CD4-positive, alpha-beta T cell treated with Interleukin-6 at 100 ng/mL for 8 hours (primary cell): Measurements from ENCODE around the gene CPNE7.

Source experiments
- DNase-seq: peaks from one replicate; pipeline ENCODE4 v3.0.0-alpha.2; 2020; ENCODE audit warnings: mixed read lengths, low spot score

Gene CPNE7

GRCh38 chr16:89605186-89605970 is 29.8 kb downstream of the CPNE7 start:
- no peak for DNase-seq

DNA sequence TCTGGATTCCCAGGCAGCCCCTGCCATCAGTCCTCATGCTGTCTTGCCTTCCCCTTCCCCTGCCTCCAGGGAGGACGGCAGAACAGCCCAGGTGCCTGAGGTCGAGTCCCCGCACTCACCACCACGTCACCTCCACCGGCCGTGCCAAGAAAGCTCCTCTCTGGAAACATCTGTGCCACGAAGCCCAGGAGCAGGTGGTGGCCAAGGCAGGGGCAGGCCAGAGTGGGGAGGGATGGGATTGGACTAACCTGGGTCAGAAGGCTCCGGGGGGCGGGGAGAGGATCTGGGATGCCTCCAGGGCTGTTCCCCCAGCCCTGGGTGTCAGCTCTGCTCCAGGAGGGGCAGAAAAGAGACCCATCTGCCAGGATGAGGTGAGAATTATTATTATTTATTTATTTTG is 30.4 kb downstream of the CPNE7 start:
- DNase-seq = no peak

- DNase-seq = no peak
These were observed 31.9 kb downstream of the CPNE7 start for GRCh38 chr16:89607453-89607852.

- no peak for DNase-seq
These were observed 32.6 kb downstream of the CPNE7 start for GRCh38 chr16:89607937-89608740.

GRCh38 chr16:89610108-89610453 is 34.5 kb downstream of the CPNE7 start:
- no peak for DNase-seq

DNA sequence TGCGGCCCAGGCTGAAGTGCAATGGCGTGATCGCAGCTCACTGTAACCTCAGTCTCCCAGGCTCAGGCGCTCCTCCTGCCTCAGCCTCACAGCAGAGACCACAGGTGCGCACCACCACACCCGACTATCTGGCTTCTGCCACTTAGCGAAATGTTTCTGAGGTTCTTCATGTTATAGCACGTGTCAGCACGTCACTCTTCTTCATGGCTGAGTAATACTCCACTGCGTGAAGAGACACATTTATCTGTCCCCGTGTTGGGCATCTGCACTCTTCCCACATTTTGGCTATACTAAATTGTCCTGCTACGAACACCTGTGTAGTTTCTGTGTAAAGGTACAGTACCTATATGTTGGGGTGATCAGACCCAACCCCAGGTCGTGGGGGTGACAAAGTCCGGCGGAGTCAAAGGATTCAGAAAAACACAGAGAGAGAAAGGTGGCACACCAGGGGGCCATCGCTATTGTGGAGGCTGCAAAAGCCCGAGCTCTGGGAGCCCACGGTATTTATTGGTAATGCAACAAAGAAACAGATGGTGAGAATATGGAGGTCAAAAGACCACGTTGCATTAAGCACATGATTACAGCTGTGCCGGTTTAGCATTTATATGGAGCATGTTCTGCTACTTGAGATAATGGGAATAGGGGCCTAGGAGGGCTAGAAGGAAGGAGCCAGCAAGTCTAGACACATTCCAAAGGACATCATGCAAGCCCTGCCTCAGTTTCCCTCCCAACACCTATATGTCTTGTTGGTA is 37.0 kb downstream of the CPNE7 start:
- no peak for DNase-seq

DNA sequence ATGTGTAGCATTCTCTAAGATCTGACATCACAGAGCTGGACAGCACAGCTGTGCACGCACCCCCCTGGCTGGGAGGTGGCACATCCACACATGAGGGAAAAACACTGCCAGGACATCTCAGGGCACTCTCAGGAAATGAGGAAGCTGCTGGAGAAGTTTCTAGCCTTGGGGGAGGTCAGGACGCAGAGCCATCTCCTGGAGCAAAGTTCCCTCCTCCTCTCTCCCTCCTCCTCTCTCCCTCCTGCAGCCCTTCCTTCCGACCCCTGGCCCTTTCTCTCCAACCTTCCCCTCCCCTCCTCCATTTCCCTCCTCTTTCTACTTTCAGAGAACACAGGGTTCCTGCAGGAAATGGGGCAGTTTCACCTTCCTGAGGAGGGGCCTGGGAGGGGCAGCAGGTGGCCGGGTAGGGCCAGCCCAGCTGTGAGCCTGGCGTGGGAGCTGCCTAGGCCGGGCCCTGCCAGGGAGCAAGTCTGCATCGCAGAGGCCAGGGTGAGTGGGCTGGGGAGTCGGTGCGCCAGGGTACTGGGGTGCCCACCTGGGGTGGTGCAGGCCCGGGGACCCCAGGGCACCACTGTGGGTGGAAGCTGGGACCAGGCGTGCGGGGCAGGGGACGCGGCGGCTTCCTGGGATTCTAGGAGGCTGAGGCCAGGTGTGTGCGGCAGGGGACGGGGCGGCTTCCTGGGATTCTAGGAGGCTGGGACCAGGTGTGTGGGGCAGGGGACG is 37.8 kb downstream of the CPNE7 start, which contains the start of gene DPEP1:
Gene DPEP1, plus strand, starts transcription at position 412 of the 723 bp plus-strand sequence. CDS start 16,769 bp downstream, outside the sequence.
- no peak for DNase-seq

DNA sequence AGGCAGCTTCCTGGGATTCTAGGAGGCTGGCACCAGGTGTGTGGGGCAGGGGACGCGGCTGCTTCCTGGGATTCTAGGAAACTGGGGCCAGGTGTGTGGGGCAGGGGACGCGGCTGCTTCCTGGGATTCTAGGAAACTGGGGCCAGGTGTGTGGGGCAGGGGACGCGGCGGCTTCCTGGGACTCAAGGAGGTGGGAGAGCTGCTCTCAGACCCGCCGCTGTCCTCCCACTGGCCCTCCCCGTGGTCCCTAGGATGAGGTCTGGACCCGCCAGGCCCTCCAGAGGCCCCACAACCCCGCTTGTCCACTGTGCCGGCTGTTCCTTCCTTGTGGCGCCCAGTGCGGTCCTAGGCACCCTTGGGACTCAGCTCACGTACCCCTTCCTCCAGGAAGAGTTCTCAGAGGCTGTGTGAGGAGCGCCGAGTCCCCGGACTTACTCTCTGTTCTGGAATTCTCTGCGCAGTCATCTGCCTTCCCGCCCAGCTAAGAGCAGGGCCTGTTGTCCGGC is 38.4 kb downstream of the CPNE7 start:
- DNase-seq = no peak

GRCh38 chr16:89615176-89615575 is 39.6 kb downstream of the CPNE7 start:
- no peak for DNase-seq

DNA sequence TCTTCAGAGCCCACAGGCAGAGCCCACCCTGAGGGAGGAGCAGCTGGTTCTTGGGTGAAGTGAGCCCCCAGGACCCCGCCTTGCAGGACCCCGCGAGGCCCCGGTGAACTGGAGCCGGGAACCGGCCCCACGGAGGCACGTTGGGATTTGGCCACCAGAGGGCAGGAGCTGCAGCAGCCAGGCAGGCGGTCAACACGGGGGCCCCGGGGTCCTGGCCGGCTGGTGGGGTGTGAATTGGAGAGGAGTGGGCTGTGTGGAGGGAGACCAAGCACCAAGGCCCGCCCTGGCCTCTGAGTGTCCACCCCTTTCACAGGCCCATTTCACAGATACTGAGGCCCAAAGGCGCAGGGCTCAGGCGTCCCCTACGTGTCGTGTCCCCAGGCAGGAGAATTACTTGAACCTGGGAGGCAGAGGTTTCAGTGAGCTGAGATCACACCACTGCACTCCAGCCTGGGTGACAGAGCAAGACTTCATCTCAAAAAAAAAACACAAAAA is 40.1 kb downstream of the CPNE7 start:
- DNase-seq = no peak

DNA sequence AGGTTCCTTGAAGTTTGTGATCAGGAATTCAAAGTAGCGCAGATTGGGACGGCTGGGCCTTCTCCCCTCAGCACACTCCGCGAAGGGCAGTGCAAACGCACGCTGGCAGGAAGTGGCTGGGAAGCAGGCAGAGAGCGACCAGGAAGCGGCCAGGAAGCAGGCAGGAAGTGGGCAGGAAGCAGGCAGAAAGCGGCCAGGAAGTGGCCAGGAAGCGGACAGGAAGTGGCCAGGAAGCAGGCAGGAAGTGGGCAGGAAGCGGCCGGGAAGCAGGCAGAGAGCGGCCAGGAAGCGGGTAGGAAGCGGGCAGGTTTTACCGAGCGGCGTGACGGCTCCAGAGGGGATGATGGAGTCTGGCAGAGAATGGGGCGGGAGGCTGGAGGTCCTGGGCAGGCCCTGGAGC is 41.1 kb downstream of the CPNE7 start:
- peak; percentile 44 for DNase-seq

- no peak for DNase-seq
These were observed 41.5 kb downstream of the CPNE7 start for GRCh38 chr16:89617036-89617435.

DNA sequence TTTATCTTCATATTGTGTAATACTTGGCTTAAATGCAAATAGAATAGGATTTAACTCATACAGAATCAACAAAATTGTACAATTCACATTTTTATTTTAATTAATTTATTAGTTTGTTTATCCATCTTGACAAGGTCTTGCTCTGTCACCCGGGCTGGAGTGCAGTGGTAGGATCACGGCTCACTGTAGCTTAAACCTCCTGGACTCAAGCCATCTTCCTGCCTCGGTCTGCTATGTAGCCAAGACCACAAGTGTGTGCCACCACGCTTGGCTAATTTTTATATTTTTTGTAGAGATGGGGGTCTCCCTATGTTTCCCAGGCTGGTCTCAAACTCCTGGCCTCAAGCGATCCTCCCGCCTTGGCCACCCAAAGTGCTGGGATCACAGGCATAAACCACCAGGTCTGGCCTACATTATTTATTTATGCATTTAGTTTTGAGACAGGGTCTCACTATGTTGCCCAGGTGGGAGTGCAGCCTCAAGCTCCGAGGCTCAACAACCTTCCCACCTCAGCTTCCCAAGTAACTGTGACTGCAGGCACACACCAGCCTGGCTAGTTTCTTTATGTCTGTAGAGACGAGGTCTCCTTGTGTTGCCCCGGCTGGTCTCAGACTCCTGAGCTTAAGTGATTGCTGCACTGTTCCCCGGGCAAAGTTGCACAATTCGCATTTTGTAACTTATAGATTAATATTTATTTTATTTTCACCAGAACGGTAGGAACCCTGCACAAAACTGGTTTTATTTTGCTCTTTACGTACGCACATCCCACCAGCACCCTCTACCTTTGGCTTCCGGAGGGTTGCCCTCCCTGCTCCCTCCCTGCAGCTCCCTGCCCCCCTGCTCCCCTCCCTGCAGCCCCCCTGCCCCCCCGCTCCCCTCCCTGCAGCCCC is 42.8 kb downstream of the CPNE7 start:
- DNase-seq = no peak

DNA sequence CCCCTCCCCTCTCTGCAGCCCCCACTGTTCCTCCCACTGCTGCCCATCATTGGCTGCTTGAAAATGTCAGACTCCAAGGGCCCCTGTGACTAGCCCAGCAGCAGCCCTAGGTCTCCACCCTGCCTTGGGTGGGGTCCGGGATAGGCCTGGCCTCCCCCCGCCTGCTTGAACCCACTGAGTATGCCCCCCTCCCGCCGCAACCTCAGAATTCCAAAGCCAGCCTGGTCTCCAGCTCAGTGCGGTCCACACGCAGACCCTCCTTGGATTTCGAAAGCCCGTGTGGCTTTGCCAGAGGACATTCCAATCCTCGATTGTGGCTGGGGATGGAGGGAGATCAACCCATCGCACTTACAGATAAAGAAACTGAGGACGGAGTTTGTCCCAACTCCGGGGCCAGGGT is 44.3 kb downstream of the CPNE7 start:
- no peak for DNase-seq

GRCh38 chr16:89620406-89620841 is 44.9 kb downstream of the CPNE7 start:
- DNase-seq = no peak

DNA sequence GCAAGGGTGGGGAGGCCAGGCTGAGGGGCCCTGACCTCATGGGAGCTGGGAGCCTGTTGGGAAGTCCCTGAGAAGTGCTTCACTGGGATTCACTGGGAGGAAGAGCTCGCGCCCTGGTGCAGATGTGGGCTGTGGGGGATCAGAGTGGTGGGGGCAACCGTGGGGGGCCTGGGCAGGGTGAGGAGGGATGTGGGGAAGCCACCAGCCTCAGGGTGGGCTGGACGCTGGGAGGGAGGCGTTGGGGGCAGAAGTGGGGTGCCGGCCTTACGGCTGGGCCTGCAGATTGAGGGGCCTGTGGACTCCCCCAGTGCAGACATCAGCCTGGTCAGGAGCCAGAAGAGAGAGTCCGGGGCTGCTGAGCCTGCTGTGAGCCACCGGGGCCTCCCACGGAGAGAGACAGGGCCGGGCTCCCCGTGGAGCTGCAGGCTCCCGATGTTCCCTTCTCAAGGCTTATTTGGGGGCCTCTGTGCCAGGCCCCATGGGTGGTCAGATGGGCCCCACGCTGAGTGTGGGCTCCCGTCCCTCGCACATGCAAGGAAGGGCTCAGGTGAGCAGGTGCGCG is 45.7 kb downstream of the CPNE7 start:
- no peak for DNase-seq

- no peak for DNase-seq
These were observed 46.3 kb downstream of the CPNE7 start for GRCh38 chr16:89621698-89622409.

DNA sequence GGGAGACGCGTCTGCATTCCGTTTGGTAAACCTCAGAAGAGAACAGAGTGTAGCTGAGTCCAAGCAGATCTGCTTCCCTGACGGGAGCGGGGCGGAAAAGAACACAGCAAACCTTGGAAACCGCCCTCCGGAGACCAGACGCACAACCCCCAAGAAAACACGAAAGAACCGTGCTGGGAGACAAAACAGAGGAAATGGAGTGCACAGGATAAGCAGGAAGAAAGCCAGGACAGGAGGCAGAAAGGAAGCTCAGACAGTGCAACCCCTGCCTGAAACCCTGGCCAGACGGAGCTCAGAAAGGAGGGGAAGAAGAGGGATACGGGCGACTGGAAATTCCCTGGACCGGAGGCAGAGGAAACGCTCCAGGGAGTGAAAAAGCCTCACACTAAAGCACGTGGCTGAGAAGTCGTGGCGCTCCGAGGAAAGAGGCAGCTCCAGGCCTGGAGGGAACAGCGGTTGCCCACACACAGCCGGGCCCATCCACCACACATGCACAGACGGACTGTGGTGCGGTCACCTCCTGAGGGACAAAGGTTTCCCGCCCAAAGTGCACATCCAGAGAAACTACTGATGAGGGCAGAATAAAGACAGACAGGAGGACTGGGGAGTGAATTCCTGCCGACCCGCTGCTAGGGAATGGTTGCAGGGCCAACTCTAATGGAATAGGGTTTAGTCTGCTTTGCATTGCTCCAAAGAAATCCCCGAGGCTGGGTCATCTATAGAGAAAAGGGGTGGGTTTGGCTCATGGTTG is 48.1 kb downstream of the CPNE7 start:
- no peak for DNase-seq
